Measurements from ENCODE around the gene SMYD2.

DNA sequence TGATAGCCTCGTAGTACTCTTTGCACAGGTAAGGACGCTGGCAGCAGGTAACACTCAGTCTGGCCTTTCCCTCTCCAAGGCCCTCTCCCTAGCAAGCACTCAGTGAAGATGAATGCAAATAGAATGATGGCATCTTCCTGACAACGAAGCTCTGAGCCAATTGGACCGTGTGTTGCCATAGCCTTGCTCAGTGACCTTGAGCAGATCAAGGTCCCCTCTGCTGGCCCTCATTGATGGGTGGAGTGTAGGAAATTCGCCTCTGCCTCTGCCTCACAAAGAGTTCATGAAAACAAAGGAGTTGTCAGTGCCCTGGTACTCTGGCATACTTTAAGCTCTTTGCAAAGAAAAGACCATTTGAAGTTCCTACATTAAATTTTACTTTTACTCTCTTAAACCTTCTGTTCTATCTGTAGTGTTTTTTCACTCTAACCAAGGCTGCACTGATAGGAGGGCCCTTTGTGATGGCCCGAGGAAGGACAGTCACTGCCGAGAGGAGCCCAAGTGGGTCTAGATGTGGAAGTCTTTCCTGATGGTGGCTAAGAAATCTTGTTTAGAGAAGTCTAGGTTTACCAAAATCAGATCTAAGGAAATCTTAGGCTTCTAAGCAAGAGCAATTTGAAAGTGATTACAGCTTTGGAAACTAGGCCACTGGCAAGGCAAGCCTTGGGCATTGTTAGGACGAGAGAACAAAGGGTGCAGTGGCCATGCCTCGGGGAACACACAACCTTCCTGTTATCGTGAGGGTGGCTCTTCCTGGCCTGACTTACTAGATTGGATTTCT, 38.2 kb downstream of the SMYD2 start:
- TF ChIP-seq EZH2 (IDR thresholded peaks at IDR 0.05; ENCODE audit: insufficient read depth, poor library complexity, severe bottlenecking) (no peak), EZH2phosphoT487 (IDR thresholded peaks at IDR 0.05; ENCODE audit: insufficient read depth, low read depth) (no peak)

Measured in GM23248 (cell line).